ENCODE data around the gene TEN1. TPM values are rescaled to one million over a fixed set of nuclear protein-coding genes. Genes with fewer than 3 reads are reported as not detected.

Gene TEN1
- total RNA-seq, 2 experiments from 2014 or later: 11.4 to 12.3 TPM

DNA sequence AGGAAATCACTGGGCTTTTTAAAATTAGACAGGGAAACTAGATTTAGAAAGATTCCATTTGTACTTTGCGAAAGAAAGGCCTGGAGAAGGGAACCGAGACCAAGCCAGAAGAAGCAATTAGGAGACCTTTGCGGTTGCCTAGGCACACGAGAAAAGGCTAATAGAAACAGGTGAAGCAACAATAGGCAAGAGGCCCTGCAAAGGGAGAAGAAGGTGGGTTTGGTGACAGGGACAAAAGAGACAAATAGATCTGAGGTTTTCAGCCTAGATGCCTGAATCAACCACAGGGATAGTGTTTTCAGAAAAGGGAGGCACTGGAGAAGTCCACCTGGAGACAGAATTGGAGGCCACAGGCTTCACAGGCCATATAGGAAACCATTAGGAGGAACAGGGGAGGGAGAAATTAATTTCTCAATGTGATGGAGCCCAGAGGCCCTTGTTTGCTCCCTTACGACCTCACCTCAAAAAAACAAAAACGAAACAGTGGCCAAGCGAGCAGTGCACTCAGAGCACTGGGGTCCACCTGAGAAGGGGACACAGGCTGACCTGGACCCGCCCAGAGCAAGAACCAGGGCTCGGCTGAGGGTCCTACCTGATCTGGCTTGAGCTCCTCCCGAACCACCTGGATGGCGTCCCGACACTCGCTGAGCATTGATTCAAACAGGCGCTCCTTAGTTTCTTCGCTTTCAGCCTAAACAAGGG, 70.9 kb downstream of the TEN1 start:
- POLR2A ChIA-PET: no interaction called here
- peaks cover 47% of the 10 kb centered on the region for H3K36me3 Mint-ChIP-seq
- no peak overlapping the region for H3K27ac Mint-ChIP-seq

More for the DNA sequence above, 70.9 kb downstream of the TEN1 start:
- Mint-ChIP-seq H3K4me3 (no peak overlapping the region), H3K27me3 (no peaks in the 10 kb centered on the region), H3K4me1 (ENCODE audit: low read depth) (peaks cover 36% of the 10 kb centered on the region), H3K9me3 (no peaks in the 10 kb centered on the region)
- CTCF ChIA-PET: interaction anchor here (0.8 to 1.1 kb wide), 2 partner anchors 36 to 358 kb away, joined by 3 to 4 read pairs; no protein-coding TSS in a partner anchor
- no peak for DNase-seq
- intact Hi-C loops (cut with micrococcal nuclease): loop anchor here (2.0 kb wide), 1 partner anchor 17 kb away; no protein-coding TSS in a partner anchor

Other genes with a start within 250 kb of the TEN1 start
- gene GALK1, start 214.0 kb upstream of the TEN1 start, total RNA-seq: 10 to 100 TPM; 69.3 to 69.7 TPM
- 10 to 100 TPM; 21.8 to 24.7 TPM for gene UNK, start 194.4 kb upstream of the TEN1 start, total RNA-seq
- gene UNC13D, start 134.8 kb upstream of the TEN1 start, total RNA-seq: 100 to 1,000 TPM; 135 to 139 TPM
- gene WBP2, start 123.9 kb upstream of the TEN1 start, total RNA-seq: 10 to 100 TPM; 79.1 to 80.6 TPM
- gene TRIM47, start 100.7 kb upstream of the TEN1 start, total RNA-seq: 10 to 100 TPM; 18.5 to 19.5 TPM
- gene TRIM65, start 82.3 kb upstream of the TEN1 start, total RNA-seq: 10 to 100 TPM; 27.5 to 28.2 TPM
- 100 to 1,000 TPM; 108 TPM for gene MRPL38, start 74.4 kb upstream of the TEN1 start, total RNA-seq
- gene FBF1, start 38.2 kb upstream of the TEN1 start, total RNA-seq: 10 to 100 TPM; 17.2 to 18.1 TPM
- 10 to 100 TPM; 34.0 to 35.1 TPM for gene ACOX1, start 74 bp upstream of the TEN1 start, total RNA-seq
- 1 to 10 TPM; 2.9 to 3.7 TPM for gene CDK3, start 21.6 kb downstream of the TEN1 start, total RNA-seq
- gene EVPL, start 48.1 kb downstream of the TEN1 start, total RNA-seq: under 1 TPM in 1 of 2 experiments, not detected in 1; 0.02 TPM
- 100 to 1,000 TPM; 142 to 148 TPM for gene SRP68, start 93.3 kb downstream of the TEN1 start, total RNA-seq
- gene GALR2, start 95.5 kb downstream of the TEN1 start, total RNA-seq: 1 to 10 TPM; 3.5 to 4.8 TPM
- gene ZACN, start 99.9 kb downstream of the TEN1 start, total RNA-seq: 1 to 10 TPM; 4.9 to 5.1 TPM
- gene EXOC7, start 124.5 kb downstream of the TEN1 start, total RNA-seq: 10 to 100 TPM; 63.3 to 66.0 TPM
- gene FOXJ1, start 162.0 kb downstream of the TEN1 start, total RNA-seq: under 1 TPM; 0.22 to 0.29 TPM

Data from activated CD4-positive, alpha-beta memory T cell treated with anti-CD3 and anti-CD28 coated beads for 36 hours (primary cell).